ENCODE results near the gene ARSJ.

DNA sequence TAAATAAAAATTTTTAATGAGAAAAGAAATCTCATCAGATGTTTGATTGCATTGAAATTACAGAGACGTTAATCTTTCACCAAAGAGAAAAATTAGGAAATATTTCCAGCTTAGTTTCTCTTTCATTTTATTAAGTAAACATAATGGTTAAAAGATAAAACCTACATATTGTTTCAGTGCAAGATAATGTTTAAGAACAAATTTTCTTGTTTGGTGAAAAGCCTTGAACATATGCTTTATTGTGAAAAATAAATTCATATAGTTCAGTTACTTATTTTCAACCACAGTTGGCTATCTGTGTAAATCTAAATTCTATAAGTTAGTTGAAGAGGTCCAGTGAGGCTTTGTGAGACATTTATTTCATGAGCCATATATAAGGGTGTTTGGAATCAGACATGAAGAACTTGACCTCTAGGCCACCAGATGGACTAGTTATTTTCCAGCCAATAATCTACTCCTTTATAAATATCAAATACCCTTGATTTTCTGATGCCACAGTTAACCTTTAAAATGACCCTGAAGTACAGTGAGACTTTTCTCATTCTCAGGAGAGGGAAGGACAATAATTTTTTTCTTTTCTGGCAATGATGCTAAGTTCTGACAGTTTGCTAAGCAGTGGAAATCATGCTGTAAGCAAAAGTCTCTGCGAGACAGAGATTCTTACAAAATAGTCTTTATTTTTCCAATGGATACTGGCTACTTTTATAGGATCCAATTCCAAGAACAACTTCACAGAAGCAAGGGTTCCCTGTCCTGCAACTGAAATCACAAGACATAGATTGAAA, 2.5 kb downstream of the ARSJ start:
- no peak for TF ChIP-seq EZH2 (IDR thresholded peaks at IDR 0.05)
- TF ChIP-seq POLR2AphosphoS5 (IDR thresholded peaks at IDR 0.05; ENCODE audit: borderline replicate concordance, low read depth, low read length), result no peak

All from SK-N-MC (cell line).